ENCODE data around the gene KRTAP2-1.
"Not testable (repeated sequence)": the region's sequence is repeated elsewhere in the genome, so short reads cannot be mapped to it uniquely, and the experiment has no call there.

The KRTAP2-1 gene

GRCh38 chr17:41058741-41059140 lies 11.6 kb upstream of the KRTAP2-1 start:
- Histone ChIP-seq H4K20me1 (ENCODE audit: insufficient read depth, low read length) (no peaks in the 10 kb centered on the region), H3K9me3 (ENCODE audit: insufficient read depth, low read length) (no peaks in the 10 kb centered on the region), H3K27ac (ENCODE audit: low read length) (no peak overlapping the region), H3K27me3 (ENCODE audit: low read depth, low read length) (peaks cover 23% of the 10 kb centered on the region), H3K36me3 (replicated peaks; ENCODE audit: low read depth, low read length) (no peaks in the 10 kb centered on the region), H2AFZ (ENCODE audit: low read depth, low read length) (no peak overlapping the region), H3K4me2 (ENCODE audit: low read length) (no peak overlapping the region), H3K79me2 (ENCODE audit: low read length) (no peaks in the 10 kb centered on the region), H3K4me3 (ENCODE audit: low read length) (no peak overlapping the region), H3K9ac (ENCODE audit: low read length) (no peak overlapping the region), H3K4me1 (ENCODE audit: low read length) (no peaks in the 10 kb centered on the region)
- TF ChIP-seq EZH2phosphoT487 (IDR thresholded peaks at IDR 0.05; ENCODE audit: low read depth) (no peak), CTCF (IDR thresholded peaks at IDR 0.05; ENCODE audit: low read depth, low read length) (no peak)

- Histone ChIP-seq H2AFZ (ENCODE audit: low read depth, low read length) (no peak overlapping the region), H3K79me2 (ENCODE audit: low read length) (no peaks in the 10 kb centered on the region), H3K4me1 (ENCODE audit: low read length) (no peaks in the 10 kb centered on the region), H3K9me3 (ENCODE audit: insufficient read depth, low read length) (no peaks in the 10 kb centered on the region), H3K4me3 (ENCODE audit: low read length) (no peak overlapping the region), H3K4me2 (ENCODE audit: low read length) (no peak overlapping the region), H3K9ac (ENCODE audit: low read length) (no peak overlapping the region), H3K27me3 (ENCODE audit: low read depth, low read length) (peaks cover 29% of the 10 kb centered on the region), H4K20me1 (ENCODE audit: insufficient read depth, low read length) (no peaks in the 10 kb centered on the region), H3K36me3 (replicated peaks; ENCODE audit: low read depth, low read length) (no peaks in the 10 kb centered on the region), H3K27ac (ENCODE audit: low read length) (no peak overlapping the region)
- TF ChIP-seq CTCF (IDR thresholded peaks at IDR 0.05; ENCODE audit: low read depth, low read length) (no peak), EZH2phosphoT487 (IDR thresholded peaks at IDR 0.05; ENCODE audit: low read depth) (no peak)
Observed at GRCh38 chr17:41057547-41057946, 10.4 kb upstream of the KRTAP2-1 start.

GRCh38 chr17:41055130-41055529 lies 8.0 kb upstream of the KRTAP2-1 start, which contains the start of gene KRTAP2-2:
Gene KRTAP2-2, minus strand, starts transcription at chr17:41055230. Its CDS starts 19 bp downstream, at chr17:41055211.
- not testable (repeated sequence) for H2AFZ ChIP-seq (ENCODE audit: low read depth, low read length); H3K4me3 ChIP-seq (ENCODE audit: low read length); H3K27me3 ChIP-seq (ENCODE audit: low read depth, low read length); H3K36me3 ChIP-seq (replicated peaks; ENCODE audit: low read depth, low read length); H3K4me2 ChIP-seq (ENCODE audit: low read length); H3K9ac ChIP-seq (ENCODE audit: low read length); H3K27ac ChIP-seq (ENCODE audit: low read length); H4K20me1 ChIP-seq (ENCODE audit: insufficient read depth, low read length); H3K4me1 ChIP-seq (ENCODE audit: low read length); H3K9me3 ChIP-seq (ENCODE audit: insufficient read depth, low read length); H3K79me2 ChIP-seq (ENCODE audit: low read length)

- H3K27ac ChIP-seq (ENCODE audit: low read length); H3K27me3 ChIP-seq (ENCODE audit: low read depth, low read length); H3K36me3 ChIP-seq (replicated peaks; ENCODE audit: low read depth, low read length); H3K79me2 ChIP-seq (ENCODE audit: low read length); H3K9me3 ChIP-seq (ENCODE audit: insufficient read depth, low read length); H3K4me1 ChIP-seq (ENCODE audit: low read length); H4K20me1 ChIP-seq (ENCODE audit: insufficient read depth, low read length); H2AFZ ChIP-seq (ENCODE audit: low read depth, low read length); H3K4me3 ChIP-seq (ENCODE audit: low read length); H3K9ac ChIP-seq (ENCODE audit: low read length); H3K4me2 ChIP-seq (ENCODE audit: low read length): not testable (repeated sequence)
Observed at GRCh38 chr17:41054556-41054955, 7.4 kb upstream of the KRTAP2-1 start.

- Histone ChIP-seq H2AFZ (ENCODE audit: low read depth, low read length) (no peak overlapping the region), H3K79me2 (ENCODE audit: low read length) (no peaks in the 10 kb centered on the region), H3K4me1 (ENCODE audit: low read length) (no peaks in the 10 kb centered on the region), H3K27ac (ENCODE audit: low read length) (no peak overlapping the region), H3K36me3 (replicated peaks; ENCODE audit: low read depth, low read length) (no peaks in the 10 kb centered on the region), H3K9ac (ENCODE audit: low read length) (no peak overlapping the region), H3K4me3 (ENCODE audit: low read length) (no peak overlapping the region), H3K9me3 (ENCODE audit: insufficient read depth, low read length) (no peaks in the 10 kb centered on the region), H3K27me3 (ENCODE audit: low read depth, low read length) (peaks cover 6% of the 10 kb centered on the region; the same call in 1 of the 2 replicates), H4K20me1 (ENCODE audit: insufficient read depth, low read length) (no peaks in the 10 kb centered on the region), H3K4me2 (ENCODE audit: low read length) (no peak overlapping the region)
- no peak for TF ChIP-seq EZH2phosphoT487 (IDR thresholded peaks at IDR 0.05; ENCODE audit: low read depth)
- TF ChIP-seq CTCF (IDR thresholded peaks at IDR 0.05; ENCODE audit: low read depth, low read length) = no peak
Observed at GRCh38 chr17:41054025-41054424, 6.9 kb upstream of the KRTAP2-1 start.

Data from OCI-LY3 (cell line).